Measurements from ENCODE around the gene SYNDIG1.

DNA sequence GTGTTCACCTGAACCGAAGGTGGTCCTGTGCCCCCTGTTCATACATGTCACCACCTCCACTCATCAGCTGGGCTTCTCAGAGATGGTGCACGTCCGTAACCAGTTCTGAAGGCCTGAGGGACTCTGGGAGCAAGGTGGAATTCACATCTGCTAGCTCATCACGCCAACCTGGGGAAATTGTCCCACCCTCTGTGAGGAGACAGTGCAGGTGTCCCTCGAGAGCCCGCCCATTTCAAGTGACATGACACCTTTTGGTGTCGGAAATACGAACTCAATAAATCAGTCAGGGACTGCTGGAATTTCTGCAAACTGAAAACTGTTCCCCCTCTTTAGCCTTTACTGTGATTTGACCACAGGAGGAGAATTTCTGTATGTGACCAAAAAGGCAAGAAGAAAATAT, 99.4 kb downstream of the SYNDIG1 start:
- TF ChIP-seq POLR2AphosphoS5 (IDR thresholded peaks at IDR 0.05) (no peak), CTCF (IDR thresholded peaks at IDR 0.05) (no peak)

Data from prostate gland (tissue), 2 donors.